Right renal pelvis (tissue), 4 donors: ENCODE results near the gene FBP2. TPM values are rescaled to one million over a fixed set of nuclear protein-coding genes. Genes with fewer than 3 reads are reported as not detected.
"Not testable (repeated sequence)": the region's sequence is repeated elsewhere in the genome, so short reads cannot be mapped to it uniquely, and the experiment has no call there.

Experiments
- DNase-seq, 4 donors: peaks; one replicate each; pipeline ENCODE4 v3.0.0-alpha.2; 2013; ENCODE audit warnings: low read depth in 4 of 4, low spot score in 3 of 4, missing footprints in 1 of 4
- polyA plus RNA-seq, 4 donors: library from polyadenylated mRNA; unstranded; fragments of 120-200 nt; gene quantifications; one replicate each; pipeline ENCODE4 v1.2.1, GENCODE V29; 2013; ENCODE audit not compliant: insufficient read length in 4 of 4

FBP2 gene
- polyA plus RNA-seq, 4 donors: 0.08 to 0.18 TPM; not detected in 2

DNA sequence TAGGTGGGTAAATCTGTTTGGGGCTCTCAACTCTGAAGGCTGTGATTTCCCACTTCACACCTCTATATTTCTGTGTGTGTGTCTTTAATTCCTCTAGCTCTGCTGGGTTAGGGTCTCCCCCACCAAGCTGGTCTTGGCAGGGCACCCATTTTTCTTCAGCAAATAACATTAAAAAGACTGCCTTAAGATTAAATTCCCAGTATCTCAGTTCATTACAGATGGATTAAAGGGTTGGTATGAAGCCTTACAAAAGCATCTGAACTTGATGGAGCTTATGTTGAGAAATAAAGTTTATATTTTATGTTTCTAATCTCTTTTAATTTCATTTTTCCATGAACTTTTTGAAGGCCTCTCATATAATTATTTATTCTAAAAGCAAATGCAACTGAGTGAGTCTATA, 27.1 kb downstream of the FBP2 start:
- DNase-seq: no peak

DNA sequence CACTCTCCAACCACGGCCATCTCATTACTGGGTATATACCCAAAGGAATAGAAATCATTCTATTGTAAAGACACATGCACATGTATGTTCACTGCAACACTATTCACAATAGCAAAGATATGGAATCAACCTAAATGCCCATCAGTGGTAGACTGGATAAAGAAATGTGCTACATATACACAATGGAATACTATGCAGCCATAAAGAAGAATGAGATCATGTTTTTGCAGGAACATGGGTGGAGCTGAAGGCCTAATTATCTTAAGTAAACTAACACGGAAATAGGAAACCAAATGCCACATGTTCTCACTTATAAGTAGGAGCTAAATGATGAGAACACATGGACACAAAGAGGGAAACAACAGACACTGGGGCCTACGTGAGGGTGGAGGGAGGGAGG, 29.3 kb downstream of the FBP2 start:
- not testable (repeated sequence) for DNase-seq

DNA sequence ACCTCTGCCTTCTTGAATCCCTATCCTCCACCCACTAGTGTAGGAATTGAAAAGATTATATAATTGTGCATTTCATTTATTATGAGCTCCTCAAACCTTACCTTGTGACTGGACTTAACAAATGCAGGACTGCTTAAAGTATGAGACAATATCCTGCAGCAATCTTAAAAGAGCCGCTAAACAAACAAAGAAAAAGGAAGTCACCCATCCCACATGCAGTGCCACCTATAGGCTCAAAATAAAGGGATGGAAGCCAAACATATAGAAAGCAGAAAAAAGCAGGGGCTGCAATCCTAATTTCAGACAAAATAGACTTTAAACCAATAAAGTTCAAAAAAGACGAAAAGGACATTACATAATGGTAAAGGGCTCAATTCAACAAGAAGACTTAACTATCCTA, 30.1 kb downstream of the FBP2 start:
- DNase-seq: no peak

DNA sequence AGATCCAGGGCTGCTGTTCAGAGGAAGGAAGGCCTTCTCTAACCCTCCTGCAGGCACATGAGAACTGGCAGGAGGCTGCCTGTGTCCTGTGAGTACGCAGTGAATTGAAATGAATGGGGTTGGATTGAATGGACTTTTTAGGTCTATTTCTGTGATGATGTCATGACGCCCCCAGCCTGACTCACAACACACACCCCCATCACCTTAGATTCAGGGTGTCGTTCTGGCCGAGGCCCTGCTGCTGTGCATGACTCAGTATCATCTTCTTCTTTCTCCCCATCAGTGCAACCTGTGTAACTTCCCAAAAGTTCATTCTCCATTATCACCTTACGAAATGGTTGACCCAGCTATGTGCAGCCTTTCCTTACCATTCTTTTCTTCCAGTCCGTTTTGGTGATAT, 33.4 kb downstream of the FBP2 start:
- no peak for DNase-seq

DNA sequence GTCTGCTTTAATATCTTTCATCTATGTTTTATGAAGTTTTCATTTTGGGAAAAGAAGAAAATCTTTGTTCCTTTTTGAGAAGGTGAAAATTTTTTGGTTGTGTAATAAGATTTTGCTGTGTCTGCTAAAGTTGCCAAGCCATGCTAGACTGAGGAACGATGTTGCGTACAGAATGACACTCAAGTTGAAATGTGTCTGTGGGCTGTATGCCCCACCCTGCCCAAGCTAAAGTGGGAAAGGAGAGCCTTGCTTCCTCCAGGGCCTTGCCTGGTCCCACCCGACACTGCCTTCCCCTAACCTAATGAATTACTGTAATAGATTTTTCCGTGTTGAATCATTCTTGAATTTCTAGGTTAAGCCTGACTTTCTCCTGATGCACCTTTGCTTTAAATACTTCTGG, 36.2 kb downstream of the FBP2 start:
- DNase-seq: no peak

DNA sequence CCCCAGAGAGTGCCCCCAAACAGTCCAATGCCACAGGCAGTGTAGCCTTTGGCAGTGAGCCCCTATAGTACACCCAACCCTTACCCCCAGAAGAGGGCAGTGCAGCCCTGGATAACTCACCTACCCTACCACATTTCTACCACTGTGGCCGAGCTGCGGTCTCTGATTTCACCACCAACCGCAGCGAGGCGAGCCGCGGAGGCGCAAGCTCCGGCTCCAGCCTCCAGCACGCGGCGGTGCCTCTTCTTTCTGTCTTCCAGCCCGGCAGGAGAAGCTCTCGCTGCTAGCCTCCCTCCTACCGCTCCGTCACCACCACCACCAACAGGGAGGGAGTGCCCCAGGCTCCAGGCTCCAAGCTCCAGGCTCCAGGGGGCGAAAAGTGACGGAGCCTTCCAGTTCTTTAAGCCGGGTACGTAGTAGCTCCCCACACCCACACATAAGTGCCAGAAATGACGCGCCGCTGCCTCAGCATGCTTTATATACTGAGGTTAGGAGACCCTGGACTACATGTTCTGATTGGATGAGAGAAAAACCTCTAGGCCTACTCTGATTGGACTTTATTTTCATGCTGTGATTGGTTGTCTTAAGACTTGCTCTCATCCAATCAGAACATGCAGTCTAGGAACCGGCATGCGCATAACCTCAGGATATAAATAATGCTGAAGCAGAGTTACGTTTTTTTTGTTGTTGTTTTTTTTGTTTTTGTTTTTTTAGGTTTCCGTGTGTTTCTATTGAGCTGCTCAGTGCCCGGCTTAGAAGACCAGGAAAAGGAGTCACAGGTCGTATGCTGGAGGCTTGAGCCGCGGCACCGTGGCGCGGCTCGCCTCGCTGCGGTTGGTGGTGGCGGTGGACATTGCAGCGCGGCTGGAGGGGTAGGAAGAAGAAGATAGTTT, 38.9 kb downstream of the FBP2 start, which contains the start of gene PCAT7:
Gene PCAT7, plus strand, starts transcription at position 645 of the 893 bp plus-strand sequence.
- DNase-seq: no peak

DNA sequence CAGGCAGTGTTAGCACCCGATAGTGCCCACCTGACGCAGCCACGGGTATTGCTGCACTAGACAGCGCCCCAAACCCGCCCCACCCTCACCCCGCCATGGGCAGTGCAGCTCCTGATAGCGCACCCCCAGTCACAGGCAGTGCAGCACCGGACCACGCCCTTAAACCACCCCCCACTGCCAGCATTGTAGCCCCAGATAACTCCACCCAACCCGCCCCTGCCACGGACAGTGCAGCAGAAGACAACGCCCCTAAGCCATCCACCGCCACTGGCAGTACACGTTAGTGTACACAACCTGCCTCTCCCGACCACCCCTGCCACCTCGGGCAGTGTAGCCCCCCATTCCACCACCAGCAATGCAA, 39.6 kb downstream of the FBP2 start:
- DNase-seq: no peak

DNA sequence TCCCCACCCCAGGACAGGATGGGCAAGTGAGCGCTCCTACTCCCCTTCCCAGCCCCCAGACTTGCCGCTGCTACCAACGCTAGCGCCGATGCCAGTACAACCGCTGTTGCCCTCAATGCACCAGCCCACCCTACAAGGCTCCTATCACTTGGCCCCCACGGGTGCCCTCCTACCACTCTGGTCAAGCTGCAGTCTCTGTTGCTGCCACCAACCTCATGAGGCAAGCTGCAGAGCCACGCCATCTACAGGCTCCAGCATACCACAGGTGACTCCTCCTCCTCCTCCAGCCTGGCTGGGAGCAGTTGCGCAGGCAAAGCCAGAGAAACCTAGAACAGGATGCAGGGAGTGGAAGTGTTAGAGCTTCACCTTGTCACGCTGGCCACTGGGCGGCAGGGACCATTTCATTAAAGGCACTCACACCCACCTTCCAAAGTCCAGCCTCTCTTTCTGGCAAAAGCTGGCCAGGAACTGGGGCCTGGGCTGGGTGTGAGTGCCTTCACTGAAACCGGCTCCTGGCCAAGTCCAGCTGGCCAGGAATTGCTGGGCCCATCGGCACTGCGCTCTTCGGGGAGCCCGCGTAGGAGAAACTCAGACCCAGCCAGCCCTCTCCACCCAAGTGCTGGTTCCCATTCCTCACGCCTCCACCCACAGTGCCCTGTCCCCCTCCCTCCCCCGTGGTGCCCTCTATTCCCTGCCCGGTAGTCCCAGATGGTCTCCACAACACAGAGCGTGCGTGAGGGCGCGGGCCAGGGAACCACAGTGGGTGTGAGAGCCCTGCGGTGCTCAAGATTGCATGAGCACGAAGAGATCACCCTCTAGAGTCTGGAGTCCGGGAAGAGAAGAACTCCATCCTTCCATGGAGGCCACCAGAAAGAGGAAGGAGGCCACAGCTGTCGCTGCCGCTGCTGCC, 40.3 kb downstream of the FBP2 start:
- DNase-seq: no peak

DNA sequence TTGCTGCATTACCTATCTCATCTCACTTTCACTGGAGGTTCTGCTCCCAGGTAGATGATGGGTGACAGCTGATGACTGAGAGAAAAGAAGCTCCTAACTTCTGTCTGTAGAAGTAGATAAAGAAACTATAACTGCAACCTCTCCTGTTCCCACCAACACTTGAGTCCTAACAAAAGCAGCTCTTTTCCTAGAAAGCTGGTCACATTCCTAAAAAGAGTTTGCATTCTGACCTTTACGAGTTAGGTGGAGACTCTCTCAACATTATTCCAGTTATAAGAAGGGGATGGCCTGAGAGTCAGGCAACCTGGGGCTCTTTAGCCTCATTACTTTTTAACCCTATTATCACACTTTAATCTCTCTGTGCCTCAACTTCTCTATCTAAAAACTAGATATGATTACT, 47.7 kb downstream of the FBP2 start:
- no peak for DNase-seq

DNA sequence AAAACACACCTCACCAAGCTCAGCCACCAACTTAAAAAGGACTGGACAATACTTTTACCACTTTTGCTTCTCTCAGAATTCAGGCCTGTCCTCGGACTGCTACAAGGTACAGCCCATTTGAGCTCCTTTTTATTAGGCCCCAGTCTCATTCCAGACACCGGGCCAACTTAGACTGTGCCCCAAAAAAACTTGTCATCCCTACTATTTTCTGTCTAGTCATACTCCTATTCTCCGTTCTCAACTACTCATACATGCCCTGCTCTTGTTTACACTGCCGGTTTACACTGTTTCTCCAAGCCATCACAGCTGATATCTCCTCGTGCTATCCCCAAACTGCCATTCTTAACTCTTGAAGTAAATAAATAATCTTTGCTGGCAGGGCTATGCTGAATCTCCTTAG, 49.3 kb downstream of the FBP2 start:
- not testable (repeated sequence) for DNase-seq

DNA sequence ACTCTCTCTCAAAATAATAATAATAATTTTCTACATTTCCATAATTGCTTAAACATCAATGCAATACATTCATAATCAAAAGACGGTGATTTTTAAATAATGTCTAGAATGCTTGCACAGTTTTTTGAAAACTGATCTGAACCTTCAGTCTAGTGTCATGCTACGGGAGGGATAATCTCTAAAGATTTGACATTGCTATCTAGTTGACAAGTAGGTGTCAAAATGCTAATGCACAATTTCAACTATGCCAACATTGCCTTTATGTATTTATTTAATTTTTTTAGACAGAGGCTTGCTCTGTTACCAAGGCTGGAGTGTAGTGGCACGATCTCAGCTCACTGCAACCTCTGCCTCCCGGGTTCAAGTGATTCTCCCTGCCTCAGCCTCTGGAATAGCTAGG, 54.7 kb downstream of the FBP2 start:
- DNase-seq: no peak

DNA sequence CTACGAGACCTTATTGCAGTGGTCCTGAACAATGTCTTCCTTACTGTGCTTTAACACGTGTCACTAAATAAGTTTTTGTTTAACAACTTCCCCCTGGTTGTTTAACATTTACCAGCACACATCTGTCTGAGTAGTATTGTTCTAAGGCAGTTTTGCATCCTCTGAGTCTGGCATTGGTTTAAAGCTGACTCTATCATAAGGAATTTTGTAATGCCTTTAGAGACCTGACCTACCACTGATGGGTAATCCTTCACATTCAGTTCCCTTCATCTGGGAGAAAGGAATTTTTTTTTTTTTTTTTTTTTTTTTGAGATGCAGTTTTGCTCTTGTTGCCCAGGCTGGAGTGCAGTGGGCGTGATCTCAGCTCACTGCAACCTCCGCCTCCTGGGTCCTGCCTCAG, 58.7 kb downstream of the FBP2 start:
- no peak for DNase-seq

DNA sequence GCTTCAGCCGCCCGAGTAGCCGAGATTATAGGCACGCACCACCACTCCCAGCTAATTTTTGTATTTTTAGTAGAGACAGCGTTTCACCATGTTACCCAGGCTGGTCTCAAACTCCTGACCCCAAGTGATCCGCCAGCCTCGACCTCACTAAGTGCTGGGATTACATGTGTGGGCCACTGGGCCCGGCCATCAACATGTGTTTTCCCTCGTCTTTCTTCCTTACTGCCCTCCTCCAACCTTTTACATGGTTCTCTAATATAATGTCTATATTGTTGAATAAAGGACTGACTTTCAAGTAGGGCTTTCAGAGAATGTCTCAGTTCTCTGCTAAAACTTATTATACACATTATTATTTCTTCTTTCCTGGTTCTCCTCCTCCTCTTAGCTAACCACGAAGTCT, 60.0 kb downstream of the FBP2 start:
- no peak for DNase-seq

DNA sequence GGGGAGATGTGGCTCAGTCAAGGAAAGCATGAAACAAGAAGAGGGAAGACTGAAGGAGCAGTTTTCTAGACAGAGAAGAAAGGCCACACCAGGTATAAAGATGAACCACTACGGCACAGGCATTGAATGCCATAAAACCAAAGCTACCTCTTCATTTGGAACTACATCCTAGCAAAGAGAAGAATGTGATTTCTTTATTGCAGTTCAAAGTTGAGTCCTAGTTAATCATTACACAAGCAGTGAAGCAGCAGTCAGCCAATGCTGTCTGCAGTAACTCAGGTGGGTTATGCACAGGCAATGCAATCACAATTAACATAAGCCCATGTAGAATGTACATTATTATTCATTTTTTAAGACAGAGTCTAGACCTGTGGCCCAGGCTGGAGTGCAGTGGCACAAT, 60.5 kb downstream of the FBP2 start:
- peak in 2 of 4 donors; percentile 27 to 48 for DNase-seq

DNA sequence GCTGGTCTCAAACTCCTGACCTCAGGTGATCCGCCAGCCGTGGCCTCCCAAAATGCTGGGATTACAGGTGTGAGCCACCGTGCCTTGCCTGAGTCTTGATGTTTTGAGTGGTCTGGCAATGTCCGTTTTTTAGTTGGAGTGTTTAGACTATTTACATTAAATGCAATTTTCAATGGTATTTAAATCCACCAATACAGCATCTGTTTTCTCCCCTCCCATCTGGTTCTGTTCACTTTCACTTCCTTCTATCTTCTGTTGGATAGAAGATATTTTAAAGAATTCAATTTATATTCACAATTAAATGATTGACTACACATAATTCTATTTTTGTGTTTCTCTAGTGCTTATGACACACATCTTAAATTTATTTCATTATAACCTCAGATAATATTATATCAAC, 64.7 kb downstream of the FBP2 start:
- no peak for DNase-seq

DNA sequence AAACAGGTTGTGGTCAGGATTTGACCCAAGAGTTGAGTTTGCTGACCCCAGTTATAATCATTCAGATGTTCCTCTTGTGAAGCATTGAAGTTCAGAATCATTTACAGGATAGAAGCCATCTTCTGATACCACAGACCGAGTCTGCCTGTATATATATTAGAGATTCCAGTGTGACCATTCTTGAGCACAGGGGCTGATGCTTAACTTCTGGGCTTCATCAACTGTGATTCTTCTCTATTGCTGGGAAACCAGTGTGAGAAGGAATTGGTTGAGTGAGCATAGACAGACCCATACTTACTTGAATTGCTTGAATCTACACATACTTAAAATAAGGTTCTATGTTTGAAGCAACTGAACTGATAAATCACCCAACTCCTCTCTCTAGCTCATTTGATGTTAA, 66.7 kb downstream of the FBP2 start:
- no peak for DNase-seq

DNA sequence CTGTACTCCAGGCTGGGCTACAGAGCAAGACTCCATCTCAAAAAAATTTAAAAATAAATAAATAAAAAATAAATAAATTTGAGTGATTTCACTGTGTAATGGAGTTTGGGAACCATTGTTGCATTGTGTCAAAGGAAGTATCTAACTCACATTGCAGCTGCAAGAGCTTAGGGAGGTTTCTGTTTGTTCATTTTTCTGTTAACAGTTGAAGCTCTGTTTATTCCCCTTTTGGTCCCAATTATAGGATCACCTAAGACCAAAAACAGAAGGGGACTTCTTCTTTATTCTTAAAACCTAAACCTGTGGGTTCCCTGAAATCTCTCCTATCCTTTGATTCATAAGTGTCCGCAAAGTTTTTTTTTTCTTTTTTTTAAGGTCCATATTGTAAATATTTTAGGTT, 67.4 kb downstream of the FBP2 start:
- DNase-seq: no peak

DNA sequence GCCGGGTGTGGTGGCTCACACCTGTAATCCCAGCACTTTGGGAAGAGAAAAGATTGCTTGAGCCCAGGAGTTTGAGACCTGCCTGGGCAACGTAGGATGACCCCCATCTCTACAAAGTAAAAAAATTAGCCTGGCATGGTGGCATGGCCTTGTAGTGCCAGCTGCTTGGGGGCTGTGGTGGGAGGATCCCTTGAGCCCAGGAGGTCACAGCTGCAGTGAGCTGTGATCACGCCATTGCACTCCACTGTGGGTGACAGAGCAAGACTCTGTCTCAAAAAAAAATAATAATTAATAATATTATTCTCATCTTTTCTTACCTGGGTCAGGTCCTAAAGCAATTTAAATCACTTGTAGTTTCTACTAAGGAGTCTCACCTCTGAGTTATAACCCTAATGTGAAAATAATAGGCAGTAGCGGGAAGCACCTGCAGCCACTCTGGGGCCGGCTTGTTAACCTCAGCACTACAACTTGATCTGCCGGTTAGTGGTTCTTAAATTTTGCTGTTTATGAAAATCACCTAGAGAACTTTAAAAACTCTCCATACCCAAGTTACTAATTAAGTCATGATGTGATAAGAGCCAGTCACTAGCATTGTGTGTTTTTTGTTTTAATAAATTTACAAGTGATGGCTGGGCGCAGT, 68.1 kb downstream of the FBP2 start:
- no peak for DNase-seq

DNA sequence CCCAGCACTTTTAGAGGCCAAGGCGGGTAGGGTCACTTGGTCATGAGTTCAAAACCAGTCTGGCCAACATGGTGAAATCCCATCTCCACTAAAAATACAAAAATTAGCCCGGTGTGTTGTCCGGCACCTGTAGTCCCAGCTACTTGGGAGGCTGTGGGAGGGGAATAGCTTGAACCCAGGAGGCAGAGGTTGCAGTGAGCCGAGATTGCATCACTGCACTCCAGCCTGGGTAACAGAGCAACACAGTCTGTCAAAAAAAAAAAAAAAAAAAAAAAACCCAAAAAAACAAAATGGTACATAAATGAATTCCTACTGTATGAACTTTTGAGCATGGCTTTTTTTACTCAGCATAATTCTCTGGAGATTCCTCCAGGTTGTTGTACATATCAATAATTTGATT, 76.4 kb downstream of the FBP2 start:
- no peak for DNase-seq

DNA sequence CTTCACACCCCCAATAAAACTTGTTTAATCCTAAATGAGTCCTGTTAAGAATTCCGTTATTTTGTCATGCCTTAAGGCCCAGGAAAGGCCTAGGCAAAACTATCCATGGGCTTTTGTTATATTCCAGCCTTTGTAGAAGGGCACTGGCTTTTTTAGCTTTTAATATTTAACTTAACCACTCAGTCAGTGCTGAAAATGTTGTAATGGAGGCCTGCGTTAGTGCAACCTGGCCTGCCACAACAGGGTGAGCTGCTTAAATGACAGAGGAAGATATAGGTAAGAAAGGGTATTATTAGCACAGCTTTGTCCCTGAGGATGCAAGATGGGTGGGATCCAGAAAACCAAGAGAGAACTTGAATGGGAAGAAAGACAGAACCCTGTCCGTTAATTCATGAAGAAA, 78.9 kb downstream of the FBP2 start:
- DNase-seq: no peak

DNA sequence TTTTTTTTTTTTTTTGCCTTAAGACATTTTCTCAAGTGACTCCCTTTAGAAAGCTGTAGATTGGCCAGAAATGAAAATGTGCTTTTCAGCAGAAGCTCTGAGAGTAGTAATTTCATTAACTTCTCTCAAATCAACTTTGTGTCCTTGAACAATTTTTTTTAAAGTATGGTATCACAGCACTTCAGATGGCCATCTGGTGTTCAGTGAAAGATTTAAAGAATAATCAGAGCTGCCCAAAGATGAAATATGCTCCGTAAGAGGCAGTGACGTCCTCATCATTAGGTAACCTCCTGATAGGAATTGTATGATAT, 81.7 kb downstream of the FBP2 start:
- DNase-seq: no peak
